HG02970 (cell line): ENCODE measurements around the gene TNPO2.
"Not testable (repeated sequence)": the region's sequence is repeated elsewhere in the genome, so short reads cannot be mapped to it uniquely, and the experiment has no call there.

Experiments used
- ATAC-seq: cut with Tn5 transposase; IDR thresholded peaks from one replicate; pipeline ENCODE4 v1.9.1; 2021; ENCODE audit warnings: mild to moderate bottlenecking, moderate library complexity, moderate number of reproducible peaks; ENCODE audit not compliant: unreplicated experiment, low FRiP score

TNPO2 gene

GRCh38 chr19:12711187-12711586 lies 12.5 kb downstream of the TNPO2 start:
- no peak for ATAC-seq

- ATAC-seq = no peak
Measured at GRCh38 chr19:12708641-12709040, 15.1 kb downstream of the TNPO2 start.

GRCh38 chr19:12706332-12706718 lies 17.4 kb downstream of the TNPO2 start:
- no peak for ATAC-seq

- no peak for ATAC-seq
Measured at GRCh38 chr19:12705654-12706331, 17.9 kb downstream of the TNPO2 start.

- no peak for ATAC-seq
Measured at GRCh38 chr19:12705169-12705568, 18.6 kb downstream of the TNPO2 start.

- no peak for ATAC-seq
Measured at GRCh38 chr19:12703046-12703445, 20.7 kb downstream of the TNPO2 start.

GRCh38 chr19:12701596-12702282 lies 22.0 kb downstream of the TNPO2 start:
- ATAC-seq = no peak

- no peak for ATAC-seq
Measured at GRCh38 chr19:12698138-12698537, 25.6 kb downstream of the TNPO2 start.

GRCh38 chr19:12697425-12697824 lies 26.3 kb downstream of the TNPO2 start:
- not testable (repeated sequence) for ATAC-seq

- ATAC-seq = peak; percentile 64
Measured at GRCh38 chr19:12696366-12697335, 27.1 kb downstream of the TNPO2 start, which contains the start of gene FBXW9. FBXW9 (minus strand) TSS chr19:12696631; CDS start chr19:12696581, 50 bp downstream.

GRCh38 chr19:12695997-12696365 lies 27.8 kb downstream of the TNPO2 start:
- peak; percentile 25 for ATAC-seq

- ATAC-seq = no peak
Measured at GRCh38 chr19:12695514-12695913, 28.2 kb downstream of the TNPO2 start.

GRCh38 chr19:12695096-12695495 lies 28.6 kb downstream of the TNPO2 start:
- no peak for ATAC-seq

GRCh38 chr19:12694641-12695040 lies 29.1 kb downstream of the TNPO2 start:
- no peak for ATAC-seq

GRCh38 chr19:12692960-12693359 lies 30.8 kb downstream of the TNPO2 start:
- ATAC-seq = no peak

GRCh38 chr19:12689581-12690216 lies 34.0 kb downstream of the TNPO2 start:
- ATAC-seq = no peak

- no peak for ATAC-seq
Measured at GRCh38 chr19:12689012-12689411, 34.7 kb downstream of the TNPO2 start.

GRCh38 chr19:12687496-12688196 lies 36.1 kb downstream of the TNPO2 start, which contains the start of gene GNG14:
GNG14 (plus strand) TSS chr19:12687998; CDS start chr19:12688049, 51 bp downstream.
- ATAC-seq = no peak

- ATAC-seq = no peak
Measured at GRCh38 chr19:12685831-12686230, 37.9 kb downstream of the TNPO2 start.
